K562 (cell line): ENCODE measurements around the gene PIP5K1B. TPM values are rescaled to one million over a fixed set of nuclear protein-coding genes. Genes with fewer than 3 reads are reported as not detected.

ENCODE experiments used
- ATAC-seq: fragments of 200-7000 bp; cut with Tn5 transposase; 3 replicates; pipeline ENCODE4 v1.9.1; 2020; ENCODE audit warnings: moderate library complexity
- BruUV-seq: library from RNA; stranded (reverse); fragments of 400-500 nt; replicated peaks from 2 replicates; lab custom pipeline; 2021; lab: Mats Ljungman, UMichigan
- CTCF ChIA-PET: fragments of 300-600 bp; formaldehyde crosslinking; extraction: SDS; loops from one replicate; lab custom pipeline; 2021; ENCODE audit warnings: low intra/inter-chr PET ratio; lab: Yijun Ruan, JAX
- POLR2A ChIA-PET: fragments of 300-600, 350-650 bp; sonication (Branson Sonifier 250); formaldehyde crosslinking; extraction: SDS; loops from one replicate; lab custom pipeline; 2021; ENCODE audit warnings: antibody characterized with exemption, inconsistent platforms; lab: Yijun Ruan, JAX
- DNase-seq, 4 experiments: peaks; one replicate each; pipeline versions ENCODE4 v3.0.0 to v3.0.0-alpha.2; 2011 to 2018; ENCODE audit warnings: low spot score in 3 of 4, mixed read lengths in 3 of 4; ENCODE audit errors: extremely low read depth in 1 of 4
- FAIRE-seq: peaks from 2 replicates; lab custom pipeline; 2011; peaks lifted over from hg19 to GRCh38; lab: Jason Lieb, UNC
- H2AFZ ChIP-seq: 2 replicates; pipeline ENCODE4 v1.6.0; 2011; ENCODE audit warnings: low read depth, low read length, control low read depth, inconsistent platforms
- H3K27ac ChIP-seq: fragments of 200-600 bp; 3 replicates; pipeline ENCODE4 v1.8.0; 2011; ENCODE audit warnings: low read depth, mild to moderate bottlenecking, control low read depth, inconsistent platforms, low read length, moderate library complexity, mixed read lengths; ENCODE audit errors: extremely low read depth
- H3K27me3 ChIP-seq, 2 experiments: fragments of 300-600 bp in 1 of 2; 2 replicates in 1 of 2; 3 replicates in 1 of 2; pipeline versions ENCODE4 v1.6.0 to v1.8.0; 2011; ENCODE audit warnings: inconsistent platforms in 2 of 2, low read length in 2 of 2, mild to moderate bottlenecking in 1 of 2, mixed read lengths in 1 of 2, moderate library complexity in 1 of 2; ENCODE audit not compliant: control insufficient read depth in 2 of 2, insufficient read depth in 2 of 2
- H3K36me3 ChIP-seq: fragments of 300-600 bp; 3 replicates; pipeline ENCODE4 v1.8.0; 2011; ENCODE audit warnings: mild to moderate bottlenecking, low read length, inconsistent platforms; ENCODE audit not compliant: control insufficient read depth, insufficient read depth
- H3K4me1 ChIP-seq, 2 experiments: fragments of 200-600 bp in 1 of 2; replicated peaks in 1 of 2; 2 replicates in 1 of 2; 3 replicates in 1 of 2; pipeline versions ENCODE4 v1.5.1 to v1.8.0; 2011; ENCODE audit warnings: inconsistent platforms in 2 of 2, low read length in 2 of 2, mild to moderate bottlenecking in 1 of 2, mixed read lengths in 1 of 2, moderate library complexity in 1 of 2; ENCODE audit not compliant: control insufficient read depth in 2 of 2, insufficient read depth in 2 of 2
- H3K4me2 ChIP-seq: 2 replicates; pipeline ENCODE4 v1.6.1; 2011; ENCODE audit warnings: low read length, control low read depth, inconsistent platforms, mixed read lengths; ENCODE audit not compliant: insufficient read depth
- H3K4me3 ChIP-seq: fragments of 200-600 bp; sonication (generic), shearing (Covaris generic); 2 replicates; pipeline ENCODE4 v1.5.1; 2016; ENCODE audit warnings: control low read depth, inconsistent platforms
- H3K79me2 ChIP-seq: fragments of 200-600 bp; 3 replicates; pipeline ENCODE4 v1.8.0; 2011; ENCODE audit warnings: low read length, inconsistent platforms; ENCODE audit not compliant: control insufficient read depth, insufficient read depth
- H3K9ac ChIP-seq, 2 experiments: 2 replicates each; pipeline versions ENCODE4 v1.6.0 to v1.6.1; 2011; ENCODE audit warnings: low read depth in 2 of 2, low read length in 2 of 2, control low read depth in 1 of 2, inconsistent platforms in 1 of 2, mild to moderate bottlenecking in 1 of 2, mixed read lengths in 1 of 2; ENCODE audit not compliant: insufficient read depth in 1 of 2
- H3K9me1 ChIP-seq: one replicate; pipeline ENCODE4 v1.6.0; 2011; ENCODE audit warnings: inconsistent platforms, mild to moderate bottlenecking, low read length, moderate library complexity; ENCODE audit not compliant: control insufficient read depth, insufficient read depth
- H3K9me3 ChIP-seq: replicated peaks from 2 replicates; pipeline ENCODE4 v1.5.1; 2011; ENCODE audit warnings: low read depth, low read length, inconsistent platforms; ENCODE audit not compliant: control insufficient read depth, insufficient read depth
- H4K20me1 ChIP-seq: replicated peaks from 2 replicates; pipeline ENCODE4 v1.6.1; 2011; ENCODE audit warnings: low read length, inconsistent platforms, mixed read lengths; ENCODE audit not compliant: control insufficient read depth, insufficient read depth
- AFF1 ChIP-seq, 2 experiments: fragments of 450-650 bp; IDR thresholded peaks; 2 replicates each; pipeline ENCODE4 v1.6.1; 2018; ENCODE audit warnings: mild to moderate bottlenecking in 2 of 2, low read depth in 1 of 2; ENCODE audit not compliant: partially characterized antibody in 2 of 2
- CTBP1 ChIP-seq: fragments of 450-650 bp; IDR thresholded peaks from 2 replicates; pipeline ENCODE4 v1.6.1; 2016; ENCODE audit warnings: borderline replicate concordance
- NKRF ChIP-seq: fragments of 450-650 bp; IDR thresholded peaks from 2 replicates; pipeline ENCODE4 v1.6.1; 2016; ENCODE audit warnings: borderline replicate concordance
- PATZ1 ChIP-seq: fragments of 250-450 bp; sonication (Bioruptor Pico); IDR thresholded peaks from 2 replicates; pipeline ENCODE4 v1.5.0; 2020; ENCODE audit warnings: mild to moderate bottlenecking, borderline replicate concordance
- ZNF184 ChIP-seq: sonication (generic); formaldehyde crosslinking; IDR thresholded peaks from 2 replicates; pipeline ENCODE4 v1.5.0; 2020; ENCODE audit warnings: missing genetic modification reagents
- WGBS: fragments of 100-300 bp; shearing (Covaris generic); methylation state at CpG from one replicate; pipeline ENCODE4 v1.1.6; 2016; ENCODE audit warnings: low coverage, mixed read lengths; ENCODE audit not compliant: insufficient coverage; ENCODE audit errors: missing lambda C conversion rate; 5-methylcytosine and 5-hydroxymethylcytosine counted together
- in situ Hi-C: fragments of 300-500 bp; cut with MboI; formaldehyde crosslinking; loops from 4 replicates; pipeline ENCODE4 v1.15.0; 2018; ENCODE audit warnings: inconsistent platforms, mixed read lengths
- intact Hi-C: fragments of 100-400 bp; cut with micrococcal nuclease; formaldehyde crosslinking; loops from 2 replicates; pipeline ENCODE4 v1.14.2; 2022
- polyA plus RNA-seq, 8 experiments: library from polyadenylated mRNA; depleted of rRNA in 4 of 8; stranded (reverse) in 5 of 8; unstranded in 3 of 8; fragments of >200 nt; fragmentation: Nextera tagmentation in 2 of 8; fragmentation: Illumina TruSeq in 1 of 8; extraction: Ambion mirVana in 2 of 8; extraction: Trizol in 1 of 8; gene quantifications; 2 replicates each; pipeline versions ENCODE4 v1.2.1 to v1.2.3, GENCODE V29; 2011 to 2014; ENCODE audit warnings: inconsistent platforms in 1 of 8, missing spikeins in 1 of 8
- total RNA-seq, 7 experiments: library from RNA; depleted of rRNA in 6 of 7; stranded (reverse); fragments of >200 nt in 6 of 7; fragmentation: Illumina TruSeq in 2 of 7; extraction: Trizol in 2 of 7; gene quantifications; 2 replicates each; pipeline versions ENCODE4 v1.2.1 to v1.2.3, GENCODE V29; 2011 to 2021; ENCODE audit warnings: low replicate concordance in 1 of 7

Gene PIP5K1B
- total and polyA plus RNA-seq, 9 of the 15 experiments (the other 6 are each of a cell fraction or from before 2014, with no cell fraction given), result 3.1 to 12.9 (median 7.4) TPM

GRCh38 chr9:68950689-68951088, 245.6 kb downstream of the PIP5K1B start (continued):
- no peak for TF ChIP-seq AFF1 (IDR thresholded peaks at IDR 0.05; ENCODE audit: low read depth in 1 of 2, partially characterized antibody in 2 of 2)

- no peak for TF ChIP-seq ZNF184
- no peak for TF ChIP-seq PATZ1
- no peak for TF ChIP-seq NKRF
- TF ChIP-seq CTBP1, result peak; percentile 34; the same call in 1 of the 2 replicates
- H3K9ac ChIP-seq, result no peak overlapping the region
- no peak overlapping the region for H2AFZ ChIP-seq
- H3K27ac ChIP-seq, result no peak overlapping the region
- H3K27me3 ChIP-seq, result no peaks in the 10 kb centered on the region
- ChIA-PET POLR2A (interaction anchor here (0.6 kb wide), 1 partner anchor 68 kb away, joined by 3 read pairs; no protein-coding TSS in a partner anchor), CTCF (no interaction called here)
- no peak overlapping the region for H3K4me3 ChIP-seq
- DNase-seq (no peak), ATAC-seq (no peak), FAIRE-seq (no peak)
- H3K4me2 ChIP-seq, result no peak overlapping the region
- no peaks in the 10 kb centered on the region for H3K79me2 ChIP-seq
- H3K36me3 ChIP-seq, result no peaks in the 10 kb centered on the region
- BruUV-seq, result no TSS peak
- H4K20me1 ChIP-seq, result no peaks in the 10 kb centered on the region
- in situ Hi-C loops, result no loop called here
- 77% methylated on average over 8 of the region's 8 CpGs for WGBS
- H3K9me3 ChIP-seq, result no peaks in the 10 kb centered on the region
- H3K4me1 ChIP-seq, result peaks cover 0 to 3% of the 10 kb centered on the region in 2 experiments; a peak in 2 of 5 replicates
- H3K9me1 ChIP-seq, result no peaks in the 10 kb centered on the region
- intact Hi-C loops, result loop anchor here (5.0 kb wide), 1 partner anchor 45 kb away; no protein-coding TSS in a partner anchor
Measured at GRCh38 chr9:68951879-68952659, 247.0 kb downstream of the PIP5K1B start.
